Breast epithelium (tissue), 3 donors: ENCODE data around the gene U2SURP.

Source experiments
- CTCF ChIP-seq, 3 donors: fragments of 450-650 bp; IDR thresholded peaks; one replicate each; pipeline ENCODE4 v1.5.1; 2016 to 2017; ENCODE audit warnings: antibody characterized with exemption in 3 of 3, mild to moderate bottlenecking in 3 of 3, moderate library complexity in 3 of 3
- POLR2A ChIP-seq: fragments of 450-650 bp; IDR thresholded peaks from one replicate; pipeline ENCODE4 v1.6.1; 2016; ENCODE audit warnings: antibody characterized with exemption, mild to moderate bottlenecking, moderate library complexity
- POLR2AphosphoS5 ChIP-seq, 3 donors: sonication (generic); formaldehyde crosslinking; IDR thresholded peaks; one replicate each; pipeline ENCODE4 v1.6.1; 2017; ENCODE audit warnings: antibody characterized with exemption in 3 of 3

GRCh38 chr3:142968319-142969025 lies 32.9 kb upstream of the U2SURP start:
- TF ChIP-seq CTCF (IDR thresholded peaks at IDR 0.05), result no peak
- no peak for TF ChIP-seq POLR2A
- TF ChIP-seq POLR2AphosphoS5 (IDR thresholded peaks at IDR 0.05), result no peak
